Measurements from ENCODE around the gene BORCS5. TPM values are rescaled to one million over a fixed set of nuclear protein-coding genes. Genes with fewer than 3 reads are reported as not detected.
"Not testable (repeated sequence)": the region's sequence is repeated elsewhere in the genome, so short reads cannot be mapped to it uniquely, and the experiment has no call there.

The BORCS5 gene
- total RNA-seq, 2 donors from 2014 or later, result 15.2 to 26.1 TPM

DNA sequence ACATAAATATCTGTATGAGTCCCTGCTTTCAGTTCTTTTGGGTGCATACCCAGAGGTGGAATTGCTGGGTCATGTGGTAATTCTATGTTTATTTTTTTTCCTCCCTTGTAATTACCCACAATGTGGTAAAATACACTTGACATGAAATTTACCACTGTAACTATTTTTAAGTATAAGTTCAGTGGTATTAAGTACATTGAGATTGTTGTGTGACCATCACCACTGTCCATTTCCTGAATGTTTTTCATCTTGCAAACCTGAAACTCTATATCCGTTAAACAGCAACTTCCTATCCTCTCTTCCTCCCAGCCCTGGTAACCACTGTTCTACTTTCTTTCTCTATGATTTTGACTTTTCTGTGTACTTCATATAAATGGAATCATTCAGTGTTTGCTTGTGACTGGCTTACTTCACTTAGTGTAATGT is 51.4 kb downstream of the BORCS5 start:
- Mint-ChIP-seq H3K36me3 (ENCODE audit: low read depth) (peaks cover 16% of the 10 kb centered on the region), H3K4me3 (no peak overlapping the region)

DNA sequence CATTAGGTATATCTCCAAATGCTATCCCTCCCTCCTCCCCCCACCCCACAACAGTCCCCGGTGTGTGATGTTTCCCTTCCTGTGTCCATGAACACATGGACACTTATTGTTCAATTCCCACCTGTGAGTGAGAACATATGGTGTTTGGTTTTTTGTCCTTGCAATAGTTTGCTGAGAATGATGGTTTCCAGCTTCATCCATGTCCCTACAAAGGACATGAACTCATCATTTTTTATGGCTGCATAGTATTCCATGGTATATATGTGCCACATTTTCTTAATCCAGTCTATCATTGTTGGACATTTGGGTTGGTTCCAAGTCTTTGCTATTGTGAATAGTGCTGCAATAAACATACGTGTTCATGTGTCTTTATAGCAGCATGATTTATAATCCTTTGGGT is 52.5 kb downstream of the BORCS5 start:
- H3K4me3 ChIP-seq (ENCODE audit: low read length), result not testable (repeated sequence)

More for the DNA sequence above, 51.4 kb downstream of the BORCS5 start:
- H3K9ac ChIP-seq (ENCODE audit: extremely low read depth, low read length, poor library complexity, severe bottlenecking), result no peak overlapping the region
- H3K36me3 ChIP-seq (ENCODE audit: control insufficient read depth, insufficient read depth, low read length), result no peaks in the 10 kb centered on the region
- H3K27me3 ChIP-seq (ENCODE audit: control insufficient read depth, insufficient read depth, low read length, poor library complexity, severe bottlenecking), result no peaks in the 10 kb centered on the region
- Mint-ChIP-seq H3K9me3 (peaks cover 19% of the 10 kb centered on the region), H3K27me3 (ENCODE audit: insufficient read depth) (no peaks in the 10 kb centered on the region), H3K27ac (no peak overlapping the region), H3K4me1 (peaks cover 36% of the 10 kb centered on the region)
- no peak overlapping the region for H3K27ac ChIP-seq (ENCODE audit: low read depth, low read length)
- peaks cover 8% of the 10 kb centered on the region for H3K4me1 ChIP-seq (ENCODE audit: control insufficient read depth, insufficient read depth, low read length)
- no peak for DNase-seq
- WGBS, 2 experiments (ENCODE audit: insufficient coverage in 1 of 2, insufficient read length in 1 of 2), result 88 to 100% methylated on average over 1 of the region's 1 CpG
- no peak overlapping the region for H3K4me3 ChIP-seq (ENCODE audit: low read length)
- TF ChIP-seq, protein P1, sequence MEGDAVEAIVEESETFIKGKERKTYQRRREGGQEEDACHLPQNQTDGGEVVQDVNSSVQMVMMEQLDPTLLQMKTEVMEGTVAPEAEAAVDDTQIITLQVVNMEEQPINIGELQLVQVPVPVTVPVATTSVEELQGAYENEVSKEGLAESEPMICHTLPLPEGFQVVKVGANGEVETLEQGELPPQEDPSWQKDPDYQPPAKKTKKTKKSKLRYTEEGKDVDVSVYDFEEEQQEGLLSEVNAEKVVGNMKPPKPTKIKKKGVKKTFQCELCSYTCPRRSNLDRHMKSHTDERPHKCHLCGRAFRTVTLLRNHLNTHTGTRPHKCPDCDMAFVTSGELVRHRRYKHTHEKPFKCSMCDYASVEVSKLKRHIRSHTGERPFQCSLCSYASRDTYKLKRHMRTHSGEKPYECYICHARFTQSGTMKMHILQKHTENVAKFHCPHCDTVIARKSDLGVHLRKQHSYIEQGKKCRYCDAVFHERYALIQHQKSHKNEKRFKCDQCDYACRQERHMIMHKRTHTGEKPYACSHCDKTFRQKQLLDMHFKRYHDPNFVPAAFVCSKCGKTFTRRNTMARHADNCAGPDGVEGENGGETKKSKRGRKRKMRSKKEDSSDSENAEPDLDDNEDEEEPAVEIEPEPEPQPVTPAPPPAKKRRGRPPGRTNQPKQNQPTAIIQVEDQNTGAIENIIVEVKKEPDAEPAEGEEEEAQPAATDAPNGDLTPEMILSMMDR (conservative IDR thresholded peaks at IDR 0.05), result no peak
- no peaks in the 10 kb centered on the region for H3K9me3 ChIP-seq (ENCODE audit: control insufficient read depth, low read length)

DNA sequence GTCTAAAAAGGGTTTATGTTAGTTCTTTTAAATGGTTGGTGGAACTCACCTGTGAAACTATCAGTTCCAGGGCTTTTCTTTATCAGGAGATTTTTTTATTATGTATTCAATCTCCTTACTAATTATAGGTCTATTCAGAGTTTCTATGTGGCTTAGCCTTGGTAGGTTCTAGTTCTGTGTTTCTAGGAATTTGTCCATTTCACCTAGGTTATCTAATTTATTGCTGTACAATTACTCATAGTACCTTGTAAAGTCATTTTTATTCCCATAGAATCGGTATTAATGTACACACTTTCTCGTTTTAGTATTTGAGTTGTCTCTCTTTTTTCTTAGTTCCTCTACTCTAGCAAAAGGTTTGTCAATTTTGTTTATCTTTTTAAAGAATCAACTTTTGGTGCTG is 59.0 kb downstream of the BORCS5 start:
- Histone ChIP-seq H3K36me3 (ENCODE audit: control insufficient read depth, insufficient read depth, low read length) (no peaks in the 10 kb centered on the region), H3K9ac (ENCODE audit: extremely low read depth, low read length, poor library complexity, severe bottlenecking) (no peak overlapping the region), H3K4me1 (ENCODE audit: control insufficient read depth, insufficient read depth, low read length) (no peaks in the 10 kb centered on the region), H3K4me3 (ENCODE audit: low read length) (no peak overlapping the region), H3K27ac (ENCODE audit: low read depth, low read length) (no peak overlapping the region), H3K27me3 (ENCODE audit: control insufficient read depth, insufficient read depth, low read length, poor library complexity, severe bottlenecking) (no peaks in the 10 kb centered on the region), H3K9me3 (ENCODE audit: control insufficient read depth, low read length) (peaks cover 19% of the 10 kb centered on the region)
- H3K36me3 Mint-ChIP-seq (ENCODE audit: low read depth), result peaks cover 45% of the 10 kb centered on the region
- DNase-seq, result no peak
- peaks cover 3% of the 10 kb centered on the region for H3K27me3 Mint-ChIP-seq (ENCODE audit: insufficient read depth)
- no peak overlapping the region for H3K4me3 Mint-ChIP-seq
- TF ChIP-seq, protein P1 (conservative IDR thresholded peaks at IDR 0.05), result no peak
- 83 to 84% methylated on average over 1 to 2 of the region's 2 CpGs for WGBS, 2 experiments (ENCODE audit: insufficient coverage in 1 of 2, insufficient read length in 1 of 2)
- H3K9me3 Mint-ChIP-seq, result peaks cover 61% of the 10 kb centered on the region
- H3K4me1 Mint-ChIP-seq, result peaks cover 9% of the 10 kb centered on the region
- H3K27ac Mint-ChIP-seq, result no peak overlapping the region

More for the DNA sequence above, 52.5 kb downstream of the BORCS5 start:
- H3K36me3 ChIP-seq (ENCODE audit: control insufficient read depth, insufficient read depth, low read length); H3K9me3 ChIP-seq (ENCODE audit: control insufficient read depth, low read length); DNase-seq; H3K27me3 ChIP-seq (ENCODE audit: control insufficient read depth, insufficient read depth, low read length, poor library complexity, severe bottlenecking); H3K9ac ChIP-seq (ENCODE audit: extremely low read depth, low read length, poor library complexity, severe bottlenecking); H3K27me3 Mint-ChIP-seq (ENCODE audit: insufficient read depth); H3K27ac Mint-ChIP-seq; H3K4me1 ChIP-seq (ENCODE audit: control insufficient read depth, insufficient read depth, low read length); H3K4me3 Mint-ChIP-seq; H3K27ac ChIP-seq (ENCODE audit: low read depth, low read length): not testable (repeated sequence)
- WGBS, 2 experiments (ENCODE audit: insufficient coverage in 1 of 2, insufficient read length in 1 of 2), result no CpG with 5 or more reads among the region's 2 CpGs
- peaks cover 21% of the 10 kb centered on the region for H3K9me3 Mint-ChIP-seq
- H3K4me1 Mint-ChIP-seq, result peaks cover 25% of the 10 kb centered on the region
- peaks cover 17% of the 10 kb centered on the region for H3K36me3 Mint-ChIP-seq (ENCODE audit: low read depth)

DNA sequence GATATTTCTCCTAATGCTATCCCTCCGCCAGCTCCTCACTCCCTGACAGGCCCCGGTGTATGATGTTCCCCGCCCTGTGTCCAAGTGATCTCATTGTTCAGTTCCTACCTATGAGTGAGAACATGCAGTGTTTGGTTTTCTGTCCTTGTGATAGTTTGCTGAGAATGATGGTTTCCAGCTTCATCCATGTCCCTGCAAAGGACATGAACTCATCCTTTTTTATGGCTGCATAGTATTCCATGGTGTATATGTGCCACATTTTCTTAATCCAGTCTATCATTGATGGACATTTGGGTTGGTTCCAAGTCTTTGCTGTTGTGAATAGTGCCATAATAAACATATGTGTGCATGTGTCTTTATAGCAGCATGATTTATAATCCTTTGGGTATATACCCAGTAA is 62.3 kb downstream of the BORCS5 start:
- H3K27me3 Mint-ChIP-seq (ENCODE audit: insufficient read depth); H3K4me1 Mint-ChIP-seq; H3K27ac Mint-ChIP-seq; H3K4me3 Mint-ChIP-seq; H3K4me3 ChIP-seq (ENCODE audit: low read length); H3K27me3 ChIP-seq (ENCODE audit: control insufficient read depth, insufficient read depth, low read length, poor library complexity, severe bottlenecking); H3K4me1 ChIP-seq (ENCODE audit: control insufficient read depth, insufficient read depth, low read length); H3K9ac ChIP-seq (ENCODE audit: extremely low read depth, low read length, poor library complexity, severe bottlenecking); DNase-seq; H3K27ac ChIP-seq (ENCODE audit: low read depth, low read length); H3K36me3 ChIP-seq (ENCODE audit: control insufficient read depth, insufficient read depth, low read length): not testable (repeated sequence)
- H3K9me3 Mint-ChIP-seq, result peaks cover 76% of the 10 kb centered on the region
- 100% methylated on average over 2 of the region's 3 CpGs; no CpG with 5 or more reads in 1 of the 2 experiments for WGBS, 2 experiments (ENCODE audit: insufficient coverage in 1 of 2, insufficient read length in 1 of 2)
- H3K36me3 Mint-ChIP-seq (ENCODE audit: low read depth), result peaks cover 49% of the 10 kb centered on the region
- peaks cover 40% of the 10 kb centered on the region for H3K9me3 ChIP-seq (ENCODE audit: control insufficient read depth, low read length)
